ENCODE data around the gene CCL22.

Gene CCL22

GRCh38 chr16:57376313-57376818, 17.8 kb downstream of the CCL22 start:
- no peak for DNase-seq (ENCODE audit: low spot score)

- DNase-seq (ENCODE audit: low spot score): no peak
Measured at GRCh38 chr16:57377080-57377841, 18.7 kb downstream of the CCL22 start.

- no peak for DNase-seq (ENCODE audit: low spot score)
Measured at GRCh38 chr16:57379579-57379978, 21.0 kb downstream of the CCL22 start.

GRCh38 chr16:57380671-57381462, 22.3 kb downstream of the CCL22 start:
- no peak for DNase-seq (ENCODE audit: low spot score)

- no peak for DNase-seq (ENCODE audit: low spot score)
Measured at GRCh38 chr16:57381791-57382534, 23.4 kb downstream of the CCL22 start.

GRCh38 chr16:57382535-57383275, 24.1 kb downstream of the CCL22 start:
- DNase-seq (ENCODE audit: low spot score): no peak

- no peak for DNase-seq (ENCODE audit: low spot score)
Measured at GRCh38 chr16:57383276-57384247, 25.0 kb downstream of the CCL22 start.

- DNase-seq (ENCODE audit: low spot score): no peak
Measured at GRCh38 chr16:57384248-57385070, 25.9 kb downstream of the CCL22 start.

GRCh38 chr16:57385083-57385482, 26.5 kb downstream of the CCL22 start:
- no peak for DNase-seq (ENCODE audit: low spot score)

GRCh38 chr16:57386381-57386951, 27.9 kb downstream of the CCL22 start:
- DNase-seq (ENCODE audit: low spot score): no peak

GRCh38 chr16:57387598-57388354, 29.2 kb downstream of the CCL22 start:
- no peak for DNase-seq (ENCODE audit: low spot score)

- DNase-seq (ENCODE audit: low spot score): no peak
Measured at GRCh38 chr16:57388359-57389086, 29.9 kb downstream of the CCL22 start.

- no peak for DNase-seq (ENCODE audit: low spot score)
Measured at GRCh38 chr16:57389087-57389468, 30.5 kb downstream of the CCL22 start.

GRCh38 chr16:57390636-57391295, 32.2 kb downstream of the CCL22 start:
- no peak for DNase-seq (ENCODE audit: low spot score)

- no peak for DNase-seq (ENCODE audit: low spot score)
Measured at GRCh38 chr16:57391300-57391699, 32.7 kb downstream of the CCL22 start.

GRCh38 chr16:57391708-57392107, 33.1 kb downstream of the CCL22 start:
- no peak for DNase-seq (ENCODE audit: low spot score)

GRCh38 chr16:57392694-57393093, 34.1 kb downstream of the CCL22 start:
- DNase-seq (ENCODE audit: low spot score): no peak

Measured in RKO (cell line).